PC-3 (cell line): ENCODE data around the gene PTGER4. TPM values are rescaled to one million over a fixed set of nuclear protein-coding genes. Genes with fewer than 3 reads are reported as not detected.

ENCODE experiments used
- ATAC-seq: fragments of 200-7000 bp; cut with Tn5 transposase; 2 replicates; pipeline ENCODE4 v1.9.1; 2020; ENCODE audit warnings: mild to moderate bottlenecking, moderate library complexity
- BruUV-seq: library from RNA; stranded (reverse); fragments of 400-500 nt; replicated peaks from 2 replicates; lab custom pipeline; 2021; lab: Mats Ljungman, UMichigan
- CTCF ChIA-PET: fragments of 300-600 bp; sonication (Branson Sonifier 250); formaldehyde crosslinking; loops from one replicate; lab custom pipeline; 2022; ENCODE audit warnings: antibody characterized with exemption; lab: Charles Lee
- POLR2A ChIA-PET: fragments of 300-600 bp; sonication (Branson Sonifier 250); formaldehyde crosslinking; loops from one replicate; lab custom pipeline; 2022; ENCODE audit warnings: antibody characterized with exemption; ENCODE audit not compliant: unreplicated experiment; lab: Charles Lee
- DNase-seq: peaks from one replicate; pipeline ENCODE4 v3.0.0-alpha.2; 2015
- H2AFZ ChIP-seq: fragments of 300-600 bp; sonication (generic); 2 replicates; pipeline ENCODE4 v1.6.0; 2016; ENCODE audit warnings: antibody characterized with exemption, low read length
- H3F3A ChIP-seq: fragments of 300-600 bp; sonication (generic); one replicate; pipeline ENCODE4 v1.6.0; 2017; ENCODE audit warnings: antibody characterized with exemption, low read length, control low read depth, mild to moderate bottlenecking; ENCODE audit not compliant: unreplicated experiment
- H3K27ac ChIP-seq: fragments of 300-600 bp; sonication (generic); 2 replicates; pipeline ENCODE4 v1.5.1; 2016; ENCODE audit warnings: mild to moderate bottlenecking, low read length
- H3K27me3 ChIP-seq: fragments of 300-600 bp; sonication (generic); 2 replicates; pipeline ENCODE4 v1.6.1; 2016; ENCODE audit warnings: low read length, mixed read lengths
- H3K36me3 ChIP-seq: fragments of 300-600 bp; sonication (generic); 2 replicates; pipeline ENCODE4 v1.6.1; 2016; ENCODE audit warnings: low read depth, mixed run types, low read length, mixed read lengths
- H3K4me1 ChIP-seq: fragments of 300-600 bp; sonication (generic); 2 replicates; pipeline ENCODE4 v1.5.1; 2016; ENCODE audit warnings: low read length; ENCODE audit not compliant: insufficient read depth
- H3K4me2 ChIP-seq: fragments of 300-600 bp; sonication (generic); 2 replicates; pipeline ENCODE4 v1.6.0; 2016; ENCODE audit warnings: low read length
- H3K4me3 ChIP-seq: fragments of 300-600 bp; sonication (generic); 2 replicates; pipeline ENCODE4 v1.5.1; 2016; ENCODE audit warnings: mild to moderate bottlenecking, low read length, mixed read lengths
- H3K79me2 ChIP-seq: fragments of 300-600 bp; sonication (generic); 2 replicates; pipeline ENCODE4 v1.6.1; 2017; ENCODE audit warnings: low read length, mixed read lengths
- H3K9ac ChIP-seq: fragments of 300-600 bp; sonication (generic); 2 replicates; pipeline ENCODE4 v1.6.0; 2016; ENCODE audit warnings: mild to moderate bottlenecking, low read length
- H3K9me2 ChIP-seq: fragments of 300-600 bp; sonication (generic); replicated peaks from 2 replicates; pipeline ENCODE4 v1.6.1; 2016; ENCODE audit warnings: mixed run types, low read length, mixed read lengths
- H3K9me3 ChIP-seq: fragments of 300-600 bp; sonication (generic); 2 replicates; pipeline ENCODE4 v1.6.1; 2016; ENCODE audit warnings: low read length, mixed read lengths
- H4K20me1 ChIP-seq: fragments of 300-600 bp; sonication (generic); 2 replicates; pipeline ENCODE4 v1.6.1; 2016; ENCODE audit warnings: low read length, mixed read lengths
- EZH2 ChIP-seq: fragments of 300-600 bp; sonication (generic); IDR thresholded peaks from one replicate; pipeline ENCODE4 v1.6.1; 2017; ENCODE audit warnings: antibody characterized with exemption, mild to moderate bottlenecking, low read length; ENCODE audit not compliant: unreplicated experiment
- EZH2phosphoT487 ChIP-seq: fragments of 300-600 bp; sonication (generic); IDR thresholded peaks from 2 replicates; pipeline ENCODE4 v1.6.1; 2018; ENCODE audit warnings: mild to moderate bottlenecking, antibody characterized with exemption, low read length, borderline replicate concordance
- intact Hi-C: fragments of 100-400 bp; cut with micrococcal nuclease; formaldehyde crosslinking; loops from 2 replicates; pipeline ENCODE4 v1.9.0; 2023
- total RNA-seq: library from RNA; depleted of rRNA; stranded (reverse); fragments of >200 nt; gene quantifications from 2 replicates; pipeline ENCODE4 v1.2.3, GENCODE V29; 2014; rRNA removed
- TF ChIP-seq, protein P1 (sequence below): fragments of 300-600 bp; sonication (generic); conservative IDR thresholded peaks from 2 replicates; pipeline ENCODE4 v1.5.1; 2017; ENCODE audit warnings: antibody characterized with exemption, low read depth, mild to moderate bottlenecking, low read length

The PTGER4 gene
- total RNA-seq, 1 experiment from 2014 or later, result 49.5 TPM

- intact Hi-C loops, result loop anchor here (5.0 kb wide), 4 partner anchors 351 to 1156 kb away; no protein-coding TSS in a partner anchor
- H3K4me2 ChIP-seq, result no peak overlapping the region
- H3K27ac ChIP-seq, result no peak overlapping the region
- no peaks in the 10 kb centered on the region for H3K9me2 ChIP-seq
- H3F3A ChIP-seq, result no peaks in the 10 kb centered on the region
- DNase-seq (no peak), ATAC-seq (no peak)
- no peak overlapping the region for H3K9ac ChIP-seq
- peaks cover 16% of the 10 kb centered on the region for H3K4me1 ChIP-seq
- H3K4me3 ChIP-seq, result no peak overlapping the region
- no peak overlapping the region for H2AFZ ChIP-seq
- H3K27me3 ChIP-seq, result no peaks in the 10 kb centered on the region
- H3K79me2 ChIP-seq, result 0 out of 2 replicates have a peak, but pooled peaks cover 4% of the 10 kb centered on the region
- TF ChIP-seq EZH2phosphoT487 (no peak), EZH2 (no peak)
- TF ChIP-seq, protein P1, sequence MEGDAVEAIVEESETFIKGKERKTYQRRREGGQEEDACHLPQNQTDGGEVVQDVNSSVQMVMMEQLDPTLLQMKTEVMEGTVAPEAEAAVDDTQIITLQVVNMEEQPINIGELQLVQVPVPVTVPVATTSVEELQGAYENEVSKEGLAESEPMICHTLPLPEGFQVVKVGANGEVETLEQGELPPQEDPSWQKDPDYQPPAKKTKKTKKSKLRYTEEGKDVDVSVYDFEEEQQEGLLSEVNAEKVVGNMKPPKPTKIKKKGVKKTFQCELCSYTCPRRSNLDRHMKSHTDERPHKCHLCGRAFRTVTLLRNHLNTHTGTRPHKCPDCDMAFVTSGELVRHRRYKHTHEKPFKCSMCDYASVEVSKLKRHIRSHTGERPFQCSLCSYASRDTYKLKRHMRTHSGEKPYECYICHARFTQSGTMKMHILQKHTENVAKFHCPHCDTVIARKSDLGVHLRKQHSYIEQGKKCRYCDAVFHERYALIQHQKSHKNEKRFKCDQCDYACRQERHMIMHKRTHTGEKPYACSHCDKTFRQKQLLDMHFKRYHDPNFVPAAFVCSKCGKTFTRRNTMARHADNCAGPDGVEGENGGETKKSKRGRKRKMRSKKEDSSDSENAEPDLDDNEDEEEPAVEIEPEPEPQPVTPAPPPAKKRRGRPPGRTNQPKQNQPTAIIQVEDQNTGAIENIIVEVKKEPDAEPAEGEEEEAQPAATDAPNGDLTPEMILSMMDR, result no peak
- no TSS peak for BruUV-seq
- no peaks in the 10 kb centered on the region for H4K20me1 ChIP-seq
- ChIA-PET CTCF (interaction anchor here (0.6 kb wide), 1 partner anchor 122 kb away, joined by 3 read pairs; no protein-coding TSS in a partner anchor), POLR2A (interaction anchor here (0.6 kb wide), 1 partner anchor 629 kb away, joined by 3 read pairs; no protein-coding TSS in a partner anchor)
- H3K36me3 ChIP-seq, result peaks cover 12% of the 10 kb centered on the region
- H3K9me3 ChIP-seq, result no peaks in the 10 kb centered on the region
Measured at GRCh38 chr5:40738502-40738901, 58.8 kb downstream of the PTGER4 start.

Other genes with a start within 250 kb of the PTGER4 start
- gene TTC33, start 76.0 kb downstream of the PTGER4 start, total RNA-seq, result 9.0 and 11.6 TPM in 2 replicates
- 84.5 and 86.0 TPM in 2 replicates for gene PRKAA1, start 118.5 kb downstream of the PTGER4 start, total RNA-seq
- 2,333 and 2,823 TPM in 2 replicates for gene RPL37, start 155.3 kb downstream of the PTGER4 start, total RNA-seq
- gene CARD6, start 161.5 kb downstream of the PTGER4 start, total RNA-seq, result 1.3 and 2.4 TPM in 2 replicates
- gene C7, start 229.6 kb downstream of the PTGER4 start, total RNA-seq, result not detected in 2 replicates